H1 (cell line): ENCODE measurements around the gene VWA3B. TPM values are rescaled to one million over a fixed set of nuclear protein-coding genes. Genes with fewer than 3 reads are reported as not detected.
A peak's percentile ranks its signal among the peaks of the same experiment; 100 is the strongest.

Experiments used
- CTCF ChIA-PET: fragments of 300-600 bp; sonication (Branson Sonifier 250); formaldehyde crosslinking; loops from one replicate; lab custom pipeline; 2021; ENCODE audit not compliant: partially characterized antibody; lab: Charles Lee
- POLR2A ChIA-PET: fragments of 300-600 bp; sonication (Branson Sonifier 250); formaldehyde crosslinking; loops from one replicate; lab custom pipeline; 2021; ENCODE audit warnings: inconsistent platforms; ENCODE audit not compliant: partially characterized antibody; lab: Charles Lee
- DNase-seq, 2 experiments: peaks; one replicate each; pipeline versions ENCODE4 v3.0.0 to v3.0.0-alpha.2; 2010 to 2022; ENCODE audit warnings: low spot score in 2 of 2, low read depth in 1 of 2, mixed read lengths in 1 of 2
- FAIRE-seq: peaks from 2 replicates; lab custom pipeline; 2011; peaks lifted over from hg19 to GRCh38; lab: Jason Lieb, UNC
- H2AFZ ChIP-seq: 2 replicates; pipeline ENCODE4 v1.8.1; 2012; ENCODE audit warnings: low read length, inconsistent platforms
- H2AK5ac ChIP-seq: 2 replicates; pipeline ENCODE4 v1.6.1; 2013; ENCODE audit warnings: low read depth, low read length
- H2BK120ac ChIP-seq: replicated peaks from 2 replicates; pipeline ENCODE3; 2013; ENCODE audit warnings: low read depth, low read length, inconsistent platforms
- H2BK12ac ChIP-seq: 2 replicates; pipeline ENCODE4 v1.6.1; 2013; ENCODE audit warnings: low read depth, low read length
- H2BK15ac ChIP-seq: 2 replicates; pipeline ENCODE4 v1.6.1; 2013; ENCODE audit warnings: low read length
- H2BK20ac ChIP-seq: 2 replicates; pipeline ENCODE4 v1.6.1; 2013; ENCODE audit warnings: low read length
- H2BK5ac ChIP-seq: 2 replicates; pipeline ENCODE4 v1.6.1; 2013; ENCODE audit warnings: low read depth, low read length
- H3K14ac ChIP-seq: 2 replicates; pipeline ENCODE4 v1.6.1; 2013; ENCODE audit warnings: inconsistent platforms; ENCODE audit not compliant: insufficient read length
- H3K18ac ChIP-seq: 2 replicates; pipeline ENCODE4 v1.6.1; 2013; ENCODE audit warnings: low read length; ENCODE audit errors: extremely low read depth
- H3K23ac ChIP-seq: 2 replicates; pipeline ENCODE4 v1.6.1; 2013; ENCODE audit warnings: inconsistent platforms; ENCODE audit not compliant: insufficient read length
- H3K23me2 ChIP-seq: 2 replicates; pipeline ENCODE4 v1.6.1; 2013; ENCODE audit warnings: low read depth, low read length
- H3K27ac ChIP-seq: 2 replicates; pipeline ENCODE4 v1.6.1; 2011; ENCODE audit warnings: low read depth, low read length, inconsistent platforms
- H3K27me3 ChIP-seq, 4 experiments: replicated peaks in 1 of 4; 1 replicate in 1 of 4; 2 replicates in 3 of 4; pipeline versions ENCODE4 v1.6.1 to v1.8.1; 2011 to 2013; ENCODE audit warnings: low read length in 3 of 4, mild to moderate bottlenecking in 3 of 4, inconsistent platforms in 2 of 4, mixed read lengths in 2 of 4, moderate library complexity in 1 of 4; ENCODE audit not compliant: control insufficient read depth in 3 of 4, insufficient read depth in 3 of 4; ENCODE audit errors: extremely low read depth in 1 of 4
- H3K36me3 ChIP-seq, 4 experiments: 2 replicates each; pipeline versions ENCODE4 v1.6.1 to v1.8.1; 2011 to 2013; ENCODE audit warnings: mild to moderate bottlenecking in 4 of 4, low read length in 3 of 4, moderate library complexity in 2 of 4, control low read depth in 1 of 4, inconsistent platforms in 1 of 4; ENCODE audit not compliant: insufficient read depth in 4 of 4, control insufficient read depth in 2 of 4
- H3K4ac ChIP-seq: replicated peaks from 2 replicates; pipeline ENCODE3; 2013; ENCODE audit warnings: low read length, low read depth, mixed read lengths, inconsistent platforms; ENCODE audit not compliant: insufficient read length
- H3K4me1 ChIP-seq, 4 experiments: replicated peaks in 1 of 4; 1 replicate in 1 of 4; 2 replicates in 3 of 4; pipeline versions ENCODE4 v1.6.1 to v1.8.1; 2011 to 2013; ENCODE audit warnings: low read length in 3 of 4, inconsistent platforms in 2 of 4, mixed read lengths in 1 of 4; ENCODE audit not compliant: insufficient read depth in 4 of 4, control insufficient read depth in 3 of 4
- H3K4me2 ChIP-seq, 2 experiments: 2 replicates each; pipeline versions ENCODE4 v1.6.1 to v1.8.1; 2011 to 2013; ENCODE audit warnings: low read depth in 2 of 2, low read length in 2 of 2, control low read depth in 1 of 2, inconsistent platforms in 1 of 2, mild to moderate bottlenecking in 1 of 2; ENCODE audit not compliant: insufficient read depth in 1 of 2
- H3K4me3 ChIP-seq, 4 experiments: fragments of 200-600, 300-600 bp in 1 of 4; sonication (generic), shearing (Covaris generic), sonication (Bioruptor Twin) in 1 of 4; 2 replicates each; pipeline versions ENCODE4 v1.5.1 to v1.8.1; 2011 to 2016; ENCODE audit warnings: low read length in 4 of 4, low read depth in 3 of 4, control low read depth in 2 of 4, inconsistent platforms in 2 of 4, mild to moderate bottlenecking in 2 of 4, mixed read lengths in 1 of 4, moderate library complexity in 1 of 4; ENCODE audit not compliant: insufficient read depth in 2 of 4; ENCODE audit errors: extremely low read depth in 1 of 4
- H3K56ac ChIP-seq: replicated peaks from 2 replicates; pipeline ENCODE3; 2013; ENCODE audit warnings: low read depth, mild to moderate bottlenecking, mixed read lengths, low read length, inconsistent platforms; ENCODE audit not compliant: insufficient read length
- H3K79me1 ChIP-seq: 2 replicates; pipeline ENCODE4 v1.6.1; 2013; ENCODE audit warnings: low read depth, low read length, control low read depth
- H3K79me2 ChIP-seq, 2 experiments: 2 replicates each; pipeline versions ENCODE4 v1.6.1 to v1.8.1; 2012 to 2013; ENCODE audit warnings: low read length in 2 of 2, mild to moderate bottlenecking in 2 of 2, inconsistent platforms in 1 of 2; ENCODE audit not compliant: insufficient read depth in 2 of 2, control insufficient read depth in 1 of 2
- H3K9ac ChIP-seq, 4 experiments: replicated peaks in 1 of 4; 1 replicate in 1 of 4; 2 replicates in 3 of 4; pipeline versions ENCODE4 v1.6.1 to v1.8.1; 2011 to 2013; ENCODE audit warnings: low read depth in 3 of 4, low read length in 3 of 4, control low read depth in 2 of 4, mild to moderate bottlenecking in 2 of 4, moderate library complexity in 2 of 4, inconsistent platforms in 1 of 4; ENCODE audit errors: extremely low read depth in 1 of 4
- H3K9me3 ChIP-seq, 2 experiments: 2 replicates each; pipeline versions ENCODE4 v1.6.1 to v1.8.1; 2012 to 2013; ENCODE audit warnings: mild to moderate bottlenecking in 2 of 2, moderate library complexity in 2 of 2, control low read depth in 1 of 2, inconsistent platforms in 1 of 2, low read depth in 1 of 2, low read length in 1 of 2, mixed read lengths in 1 of 2; ENCODE audit not compliant: insufficient read depth in 2 of 2
- H4K20me1 ChIP-seq, 2 experiments: replicated peaks in 1 of 2; 2 replicates each; pipeline versions ENCODE3 to v1.8.1; 2011 to 2013; ENCODE audit warnings: inconsistent platforms in 2 of 2, low read length in 2 of 2, mild to moderate bottlenecking in 1 of 2; ENCODE audit not compliant: insufficient read depth in 2 of 2, control insufficient read depth in 1 of 2
- H4K5ac ChIP-seq: 2 replicates; pipeline ENCODE4 v1.6.1; 2013; ENCODE audit warnings: low read length, low read depth, mixed read lengths, inconsistent platforms; ENCODE audit not compliant: insufficient read length
- H4K8ac ChIP-seq: 2 replicates; pipeline ENCODE4 v1.8.0; 2013; ENCODE audit warnings: mild to moderate bottlenecking, moderate library complexity, low read length, inconsistent platforms; ENCODE audit not compliant: insufficient read depth; ENCODE audit errors: extremely low read depth
- H4K91ac ChIP-seq: replicated peaks from 2 replicates; pipeline ENCODE3; 2013; ENCODE audit warnings: low read length, mixed read lengths, inconsistent platforms; ENCODE audit not compliant: insufficient read length
- ATF2 ChIP-seq: IDR thresholded peaks from 2 replicates; pipeline ENCODE4 v1.6.1; 2012; ENCODE audit warnings: low read length, inconsistent platforms
- CREB1 ChIP-seq: IDR thresholded peaks from 2 replicates; pipeline ENCODE4 v1.6.1; 2012; ENCODE audit warnings: inconsistent platforms
- CTBP2 ChIP-seq: IDR thresholded peaks from 2 replicates; pipeline ENCODE4 v1.7.0; 2011; ENCODE audit warnings: borderline replicate concordance, mild to moderate bottlenecking, moderate library complexity, mixed read lengths, low read length; ENCODE audit not compliant: insufficient read depth, insufficient read length
- CTCF ChIP-seq, 3 experiments: IDR thresholded peaks; 1 replicate in 2 of 3; 2 replicates in 1 of 3; pipeline versions ENCODE4 v1.5.1 to v1.6.1; 2011; ENCODE audit warnings: low read length in 3 of 3, mild to moderate bottlenecking in 3 of 3, inconsistent platforms in 2 of 3, low read depth in 1 of 3, moderate library complexity in 1 of 3; ENCODE audit not compliant: insufficient read depth in 1 of 3; ENCODE audit errors: control extremely low read depth in 1 of 3
- KDM1A ChIP-seq: fragments of 200-600, 300-600 bp; sonication (generic); IDR thresholded peaks from 2 replicates; pipeline ENCODE4 v1.7.1; 2016; ENCODE audit warnings: mild to moderate bottlenecking, low read length, borderline replicate concordance
- NANOG ChIP-seq: IDR thresholded peaks from 2 replicates; pipeline ENCODE4 v1.6.1; 2011; ENCODE audit warnings: low read length, low read depth, mild to moderate bottlenecking, inconsistent platforms; ENCODE audit not compliant: insufficient read depth, poor library complexity, severe bottlenecking
- POU5F1 ChIP-seq: IDR thresholded peaks from 2 replicates; pipeline ENCODE4 v1.6.1; 2011; ENCODE audit warnings: low read depth, mild to moderate bottlenecking, low read length, moderate library complexity
- SIN3A ChIP-seq, 2 experiments: IDR thresholded peaks in 1 of 2; conservative IDR thresholded peaks in 1 of 2; 2 replicates each; pipeline ENCODE4 v1.6.1; 2011 to 2012; ENCODE audit warnings: low read length in 2 of 2, improper control_type of control experiment in 1 of 2, low read depth in 1 of 2, mild to moderate bottlenecking in 1 of 2
- WGBS, 2 experiments: shearing (Covaris generic) in 1 of 2; methylation state at CpG; one replicate each; pipeline versions ENCODE4 v1.1.6 to v1.1.7; 2013 to 2015; ENCODE audit warnings: low lambda C conversion rate in 2 of 2, mixed read lengths in 2 of 2, inconsistent platforms in 1 of 2, low coverage in 1 of 2, missing lambda C conversion rate in 1 of 2; ENCODE audit not compliant: insufficient replicate concordance in 2 of 2, insufficient coverage in 1 of 2, insufficient read length in 1 of 2; ENCODE audit errors: extremely low coverage in 1 of 2, missing lambda C conversion rate in 1 of 2; 5-methylcytosine and 5-hydroxymethylcytosine counted together
- polyA plus RNA-seq, 7 experiments: library from polyadenylated mRNA; depleted of rRNA in 3 of 7; stranded (reverse) in 5 of 7; unstranded in 2 of 7; fragments of >200 nt in 5 of 7; fragments of 200-250 nt in 2 of 7; gene quantifications; 1 replicate in 5 of 7; 2 replicates in 1 of 7; 4 replicates in 1 of 7; pipeline versions ENCODE4 v1.2.1 to v1.2.3, GENCODE V29; 2011 to 2013; ENCODE audit warnings: missing spikeins in 2 of 7, mixed read lengths in 2 of 7
- total RNA-seq: library from RNA; stranded (reverse); fragmentation: NEBNext Ultra II Directional; extraction: Animal tissue kit (Norgen Biotek cat#: 25700); gene quantifications from 2 replicates; pipeline ENCODE4 v1.2.1, GENCODE V29; 2021

Gene VWA3B
- total and polyA plus RNA-seq, 2 of the 8 experiments (the other 6 are each of a cell fraction or from before 2014, with no cell fraction given) = not detected

GRCh38 chr2:98359986-98360385 lies 273.0 kb downstream of the VWA3B start:
- H2BK15ac ChIP-seq = no peak overlapping the region
- no peak overlapping the region for H3K4me2 ChIP-seq
- no peaks in the 10 kb centered on the region for H3K4me1 ChIP-seq
- DNase-seq = peak in 1 of 2 experiments; percentile 23
- no peak overlapping the region for H3K4ac ChIP-seq
- no peak overlapping the region for H3K23ac ChIP-seq
- WGBS, 2 experiments = 100% methylated on average over 1 of the region's 1 CpG; no CpG with 5 or more reads in 1 of the 2 experiments
- no peaks in the 10 kb centered on the region for H3K9me3 ChIP-seq
- H2AK5ac ChIP-seq = no peak overlapping the region
- H4K8ac ChIP-seq = no peak overlapping the region
- no peak for FAIRE-seq
- H3K27ac ChIP-seq = no peak overlapping the region
- no peak overlapping the region for H2BK120ac ChIP-seq
- H2AFZ ChIP-seq = no peak overlapping the region
- no peaks in the 10 kb centered on the region for H3K79me2 ChIP-seq
- H3K56ac ChIP-seq = no peak overlapping the region
- ChIA-PET POLR2A (interaction anchor here (1.0 kb wide), 1 partner anchor 12 kb away, joined by 3 read pairs; no protein-coding TSS in a partner anchor), CTCF (interaction anchor here (1.0 to 1.7 kb wide), 3 partner anchors 12 to 48 kb away, joined by 3 to 4 read pairs (median 3); no protein-coding TSS in a partner anchor)
- H3K4me3 ChIP-seq = no peak overlapping the region
- H4K5ac ChIP-seq = no peak overlapping the region
- H3K36me3 ChIP-seq = no peaks in the 10 kb centered on the region
- no peak overlapping the region for H2BK5ac ChIP-seq
- H4K91ac ChIP-seq = no peak overlapping the region
- H3K9ac ChIP-seq = no peak overlapping the region
- H3K23me2 ChIP-seq = no peaks in the 10 kb centered on the region
- no peak overlapping the region for H2BK20ac ChIP-seq
- H4K20me1 ChIP-seq = no peaks in the 10 kb centered on the region
- no peaks in the 10 kb centered on the region for H3K79me1 ChIP-seq
- no peak overlapping the region for H3K14ac ChIP-seq
- H3K18ac ChIP-seq = no peak overlapping the region
- H2BK12ac ChIP-seq = no peak overlapping the region
- H3K27me3 ChIP-seq = peaks cover 0 to 1% (median 0%) of the 10 kb centered on the region in 4 experiments; a peak in 2 of 7 replicates
- TF ChIP-seq CTCF (IDR thresholded peaks at IDR 0.05; ENCODE audit: control extremely low read depth in 1 of 3, insufficient read depth in 1 of 3, low read depth in 1 of 3, low read length in 3 of 3) (no peak), CREB1 (no peak), KDM1A (no peak), SIN3A (conservative IDR thresholded peaks at IDR 0.05 in 1 of 2, IDR thresholded peaks at IDR 0.05 in 1 of 2; ENCODE audit: low read depth in 1 of 2, low read length in 2 of 2) (no peak), POU5F1 (no peak), CTBP2 (no peak), ATF2 (no peak), NANOG (no peak)
